Caco-2 (cell line): Measurements from ENCODE around the gene MEA1. TPM values are rescaled to one million over a fixed set of nuclear protein-coding genes. Genes with fewer than 3 reads are reported as not detected.

ENCODE experiments used
- BruUV-seq: library from RNA; stranded (reverse); fragments of 400-500 nt; replicated peaks from 2 replicates; lab custom pipeline; 2021; lab: Mats Ljungman, UMichigan
- CTCF ChIA-PET: fragments of 300-600 bp; sonication (Branson Sonifier 250); formaldehyde crosslinking; loops from one replicate; lab custom pipeline; 2022; ENCODE audit warnings: antibody characterized with exemption; lab: Charles Lee
- POLR2A ChIA-PET: fragments of 300-600 bp; sonication (Branson Sonifier 250); formaldehyde crosslinking; loops from one replicate; lab custom pipeline; 2022; ENCODE audit warnings: antibody characterized with exemption; lab: Charles Lee
- DNase-seq, 2 experiments: peaks; one replicate each; pipeline versions ENCODE4 v3.0.0 to v3.0.0-alpha.2; 2020 to 2022
- H3K27me3 ChIP-seq: replicated peaks from 2 replicates; pipeline ENCODE4 v1.6.0; 2011; ENCODE audit warnings: low read length; ENCODE audit not compliant: control insufficient read depth, insufficient read depth
- H3K36me3 ChIP-seq: 2 replicates; pipeline ENCODE4 v1.5.1; 2011; ENCODE audit warnings: low read length; ENCODE audit not compliant: control insufficient read depth, insufficient read depth
- H3K4me1 ChIP-seq: fragments of 250-450 bp; sonication (Bioruptor Pico); 2 replicates; pipeline ENCODE4 v1.5.1; 2020; ENCODE audit warnings: mild to moderate bottlenecking
- H3K4me3 ChIP-seq: 2 replicates; pipeline ENCODE4 v1.5.1; 2011; ENCODE audit warnings: low read depth, mild to moderate bottlenecking, control low read depth, low read length
- H3K9me3 ChIP-seq: fragments of 250-450 bp; sonication (Bioruptor Pico); 2 replicates; pipeline ENCODE4 v1.5.1; 2020; ENCODE audit warnings: mild to moderate bottlenecking, moderate library complexity
- H3K27ac Mint-ChIP-seq: one replicate; pipeline ENCODE4 v1.8.0; 2022; ENCODE audit warnings: mixed read lengths; ENCODE audit not compliant: unreplicated experiment
- H3K27me3 Mint-ChIP-seq: one replicate; pipeline ENCODE4 v1.8.0; 2022; ENCODE audit warnings: mixed read lengths; ENCODE audit not compliant: insufficient read depth, unreplicated experiment
- H3K36me3 Mint-ChIP-seq: one replicate; pipeline ENCODE4 v1.8.0; 2022; ENCODE audit warnings: mild to moderate bottlenecking, mixed read lengths; ENCODE audit not compliant: insufficient read depth, unreplicated experiment
- H3K4me1 Mint-ChIP-seq: one replicate; pipeline ENCODE4 v1.8.0; 2022; ENCODE audit warnings: low read depth, mixed read lengths; ENCODE audit not compliant: unreplicated experiment
- H3K4me3 Mint-ChIP-seq: one replicate; pipeline ENCODE4 v1.8.0; 2022; ENCODE audit warnings: mild to moderate bottlenecking, moderate library complexity, mixed read lengths; ENCODE audit not compliant: unreplicated experiment
- H3K9me3 Mint-ChIP-seq: one replicate; pipeline ENCODE4 v1.8.0; 2022; ENCODE audit warnings: mixed read lengths; ENCODE audit not compliant: unreplicated experiment
- CTCF ChIP-seq, 2 experiments: fragments of 200-600 bp in 1 of 2; IDR thresholded peaks; 1 replicate in 1 of 2; 2 replicates in 1 of 2; pipeline versions ENCODE4 v1.5.1 to v1.8.0; 2011 to 2022; ENCODE audit warnings: antibody characterized with exemption in 1 of 2, control low read depth in 1 of 2, inconsistent platforms in 1 of 2, low read depth in 1 of 2, low read length in 1 of 2, mild to moderate bottlenecking in 1 of 2, moderate library complexity in 1 of 2; ENCODE audit not compliant: insufficient read depth in 1 of 2, severe bottlenecking in 1 of 2, unreplicated experiment in 1 of 2
- intact Hi-C: fragments of 100-400 bp; cut with micrococcal nuclease; formaldehyde crosslinking; loops from one replicate; pipeline ENCODE4 v1.10.0; 2022; ENCODE audit not compliant: unreplicated experiment
- total RNA-seq: library from RNA; stranded (reverse); gene quantifications from 2 replicates; pipeline ENCODE4 v1.2.3, GENCODE V29; 2022

MEA1 gene
- total RNA-seq, 1 experiment from 2014 or later, result 62.3 TPM

GRCh38 chr6:43014434-43014909 is 726 bp upstream of the MEA1 start:
- no peaks in the 10 kb centered on the region for H3K9me3 ChIP-seq
- H3K4me3 ChIP-seq, result peak overlapping the region; percentile 68
- peaks cover 21% of the 10 kb centered on the region for H3K4me1 Mint-ChIP-seq
- H3K9me3 Mint-ChIP-seq, result no peaks in the 10 kb centered on the region
- H3K36me3 ChIP-seq, result no peaks in the 10 kb centered on the region; the same call in 1 of the 2 replicates
- BruUV-seq, result no TSS peak
- 0 out of 2 replicates have a peak, but pooled peaks cover 4% of the 10 kb centered on the region for H3K4me1 ChIP-seq
- no peaks in the 10 kb centered on the region for H3K27me3 ChIP-seq
- no peak for TF ChIP-seq CTCF (IDR thresholded peaks at IDR 0.05; ENCODE audit: insufficient read depth in 1 of 2, low read depth in 1 of 2, low read length in 1 of 2, severe bottlenecking in 1 of 2, unreplicated experiment in 1 of 2)
- intact Hi-C loops, result loop anchor here (1.0 kb wide), 1 partner anchor 46 kb away; no protein-coding TSS in a partner anchor
- no peaks in the 10 kb centered on the region for H3K27me3 Mint-ChIP-seq
- POLR2A ChIA-PET, result interaction anchor here (0.5 to 2.2 kb wide), 16 partner anchors 8 to 1374 kb away, joined by 3 to 24 read pairs (median 4); partner anchors contain the start of genes BICRAL, CNPY3, CUL7 and KLC4
- peak overlapping the region; percentile 89 for H3K4me3 Mint-ChIP-seq
- H3K36me3 Mint-ChIP-seq, result peaks cover 44% of the 10 kb centered on the region
- peak overlapping the region; percentile 80 for H3K27ac Mint-ChIP-seq
- DNase-seq, result no peak
- CTCF ChIA-PET, result interaction anchor here (0.7 to 2.0 kb wide), 5 partner anchors 18 to 157 kb away, joined by 3 to 7 read pairs (median 3); partner anchors contain the start of gene PEX6

GRCh38 chr6:43013097-43013842 is 476 bp downstream of the MEA1 start:
- Histone ChIP-seq H3K4me1 (0 out of 2 replicates have a peak, but pooled peaks cover 4% of the 10 kb centered on the region), H3K9me3 (no peaks in the 10 kb centered on the region), H3K36me3 (peaks cover 3% of the 10 kb centered on the region), H3K4me3 (peak overlapping the region; percentile 63), H3K27me3 (no peaks in the 10 kb centered on the region)
- CTCF ChIA-PET, result interaction anchor here (0.6 to 2.0 kb wide), 4 partner anchors 17 to 131 kb away, joined by 3 to 14 read pairs (median 7); partner anchors contain the start of genes CNPY3 and PEX6
- peak overlapping the region; percentile 80 for H3K27ac Mint-ChIP-seq
- H3K27me3 Mint-ChIP-seq, result no peaks in the 10 kb centered on the region
- TF ChIP-seq CTCF (IDR thresholded peaks at IDR 0.05; ENCODE audit: insufficient read depth in 1 of 2, low read depth in 1 of 2, low read length in 1 of 2, severe bottlenecking in 1 of 2, unreplicated experiment in 1 of 2), result no peak
- H3K9me3 Mint-ChIP-seq, result no peaks in the 10 kb centered on the region
- intact Hi-C loops, result no loop called here
- H3K4me3 Mint-ChIP-seq, result peak overlapping the region; percentile 89
- POLR2A ChIA-PET, result interaction anchor here (0.6 to 2.2 kb wide), 10 partner anchors 11 to 1375 kb away, joined by 3 to 24 read pairs (median 6); partner anchors contain the start of genes CNPY3, CUL7, KLC4 and MRPL2
- H3K36me3 Mint-ChIP-seq, result peaks cover 49% of the 10 kb centered on the region
- H3K4me1 Mint-ChIP-seq, result peaks cover 21% of the 10 kb centered on the region
- DNase-seq, result no peak
- no TSS peak for BruUV-seq

GRCh38 chr6:43012364-43012763 is 1.4 kb downstream of the MEA1 start:
- POLR2A ChIA-PET, result no interaction called here
- no TSS peak for BruUV-seq
- no peaks in the 10 kb centered on the region for H3K9me3 Mint-ChIP-seq
- Histone ChIP-seq H3K4me3 (no peak overlapping the region), H3K9me3 (no peaks in the 10 kb centered on the region), H3K36me3 (peaks cover 3% of the 10 kb centered on the region), H3K4me1 (0 out of 2 replicates have a peak, but pooled peaks cover 4% of the 10 kb centered on the region), H3K27me3 (no peaks in the 10 kb centered on the region)
- peaks cover 49% of the 10 kb centered on the region for H3K36me3 Mint-ChIP-seq
- DNase-seq, result no peak
- H3K4me3 Mint-ChIP-seq, result peak overlapping the region; percentile 89
- H3K27ac Mint-ChIP-seq, result peak overlapping the region; percentile 80
- H3K4me1 Mint-ChIP-seq, result peaks cover 21% of the 10 kb centered on the region
- CTCF ChIA-PET, result interaction anchor here (0.9 kb wide), 1 partner anchor 41 kb away, joined by 3 read pairs; the partner anchor contains the start of gene CUL7
- intact Hi-C loops, result no loop called here
- H3K27me3 Mint-ChIP-seq, result no peaks in the 10 kb centered on the region
- no peak for TF ChIP-seq CTCF (IDR thresholded peaks at IDR 0.05; ENCODE audit: insufficient read depth in 1 of 2, low read depth in 1 of 2, low read length in 1 of 2, severe bottlenecking in 1 of 2, unreplicated experiment in 1 of 2)
